Activated T-cell treated with anti-CD3 and anti-CD28 coated beads for 48 hours (primary cell): ENCODE results near the gene NBEA.

Source experiments
- DNase-seq: peaks from one replicate; pipeline ENCODE4 v3.0.0-alpha.2; 2020; ENCODE audit warnings: low read depth

Gene NBEA

DNA sequence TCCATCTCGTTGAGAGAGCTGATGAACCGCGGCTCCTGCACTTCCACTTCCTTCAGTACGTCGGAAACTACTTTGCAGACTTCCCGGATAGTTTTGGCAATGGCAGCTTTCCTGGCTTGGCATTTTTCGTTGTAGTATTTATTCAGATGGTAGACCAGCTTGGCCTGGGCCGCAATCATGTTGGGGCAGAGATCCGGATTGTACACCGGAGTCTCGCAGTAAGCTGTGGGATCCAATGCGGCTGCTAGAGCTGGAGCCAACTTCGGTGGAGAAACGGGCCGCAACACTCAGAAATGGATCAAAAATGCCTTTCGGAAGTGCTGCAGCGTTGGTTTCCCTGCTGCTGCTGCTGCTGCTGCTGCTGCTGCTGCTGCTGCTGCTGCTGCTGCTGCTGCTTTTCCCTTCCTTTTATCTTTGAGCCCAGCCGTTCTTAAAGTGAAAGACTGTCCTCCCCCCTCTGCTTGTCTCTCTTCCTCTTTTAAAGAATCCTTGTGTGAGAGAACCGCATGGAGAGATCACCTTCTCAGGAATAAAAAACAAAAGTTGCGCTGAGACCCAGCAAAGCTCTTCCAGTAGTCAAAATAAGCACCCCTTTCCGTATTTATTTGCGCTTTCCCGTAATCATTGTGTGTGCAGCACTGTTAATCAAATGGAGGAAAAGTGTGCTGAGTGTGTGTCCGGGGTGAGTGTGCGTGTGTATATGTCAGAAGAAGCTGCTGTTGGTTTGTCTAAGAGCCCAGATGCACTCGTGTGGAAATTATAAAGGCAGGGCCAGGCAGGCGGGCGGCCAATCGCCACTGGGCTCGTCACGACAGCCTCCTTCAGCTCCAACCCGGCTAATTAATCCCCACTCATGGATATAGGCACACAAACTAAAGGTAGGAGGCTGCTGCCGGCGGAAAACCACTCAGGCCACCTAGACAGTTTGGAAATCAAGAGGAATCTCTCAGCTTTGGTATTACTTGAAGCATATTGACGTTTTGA is 534.2 kb downstream of the NBEA start, which contains the start of gene MAB21L1:
Gene MAB21L1, minus strand, starts transcription at position 730 of the 984 bp plus-strand sequence. Its CDS starts 551 bp downstream, at position 179.
- no peak for DNase-seq

- no peak for DNase-seq
These were observed 535.4 kb downstream of the NBEA start for GRCh38 chr13:35477386-35477946.

DNA sequence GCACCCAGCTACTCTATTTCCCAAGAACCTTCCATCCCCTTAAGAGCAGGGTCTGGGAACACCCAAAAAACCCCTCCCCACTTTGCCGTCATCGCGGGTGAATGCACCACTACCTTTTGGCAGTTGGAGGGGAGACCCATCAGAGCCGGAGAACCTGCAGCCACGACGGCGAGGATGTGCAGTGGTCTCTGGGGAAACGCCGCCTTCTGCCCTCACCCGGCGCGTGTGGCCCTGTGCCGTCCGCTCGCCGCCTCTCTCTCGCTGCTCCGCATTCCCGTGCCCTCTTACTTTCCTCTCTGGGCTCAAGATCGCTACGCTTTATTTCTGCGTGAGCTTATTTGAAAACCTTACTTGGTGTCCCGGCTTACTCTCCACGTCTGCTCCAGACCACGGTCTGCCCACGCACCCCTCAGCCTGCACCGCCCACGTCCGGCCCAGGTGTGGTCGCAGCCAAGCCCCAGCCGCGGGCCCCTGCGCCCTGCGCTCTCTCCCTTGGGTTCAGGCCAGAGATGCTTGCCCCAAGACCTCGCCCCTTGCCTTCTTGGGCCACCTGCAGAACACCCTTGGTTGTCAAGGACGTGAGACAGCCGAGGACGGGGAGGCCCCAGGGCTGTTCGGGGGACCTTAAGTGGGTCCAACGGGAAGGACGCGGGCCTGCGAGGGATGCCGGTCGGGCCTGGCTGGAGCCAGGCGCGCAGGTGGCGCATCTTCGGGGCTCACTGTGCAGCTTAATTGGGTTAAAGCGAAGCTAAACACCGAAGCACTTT is 536.4 kb downstream of the NBEA start:
- DNase-seq = no peak

DNA sequence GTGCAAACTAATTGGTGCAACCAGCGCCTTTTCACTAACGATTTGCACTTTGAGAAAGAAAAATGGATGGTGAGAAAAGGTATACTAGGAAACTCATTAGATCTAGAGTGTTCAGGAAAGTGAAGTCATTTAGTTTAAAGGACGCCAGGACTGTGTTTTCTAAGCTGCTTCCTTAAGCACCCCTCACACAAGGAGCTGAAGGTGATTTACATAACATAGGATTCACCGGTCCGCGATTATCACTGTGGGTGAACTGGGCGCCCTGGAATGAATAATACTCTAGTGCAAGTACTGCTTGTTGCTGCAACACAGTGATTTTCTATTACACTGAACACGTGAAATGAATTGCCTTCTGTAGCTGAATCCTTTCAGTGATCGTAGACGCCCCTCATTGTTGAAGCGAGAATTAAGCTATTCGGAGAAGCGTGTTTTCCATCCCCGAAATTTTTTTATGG is 537.0 kb downstream of the NBEA start:
- no peak for DNase-seq

DNA sequence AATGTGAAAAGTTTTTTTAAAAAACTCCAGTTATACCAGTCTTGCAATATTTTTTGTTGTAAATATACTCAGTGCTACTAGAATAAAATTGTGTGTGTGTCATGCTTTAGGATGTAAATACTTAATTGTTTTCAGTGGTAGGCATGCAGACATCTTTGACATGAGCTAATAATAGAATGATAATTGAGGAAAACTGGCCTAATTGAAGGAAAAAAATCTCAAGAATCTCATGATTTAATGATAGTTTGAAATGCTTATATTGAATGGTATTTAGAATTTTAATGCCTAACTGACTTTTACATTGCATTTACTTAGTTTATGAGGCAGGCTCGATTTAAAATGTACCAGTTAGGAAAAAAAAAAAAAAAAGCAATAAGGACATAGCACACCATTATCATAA is 537.6 kb downstream of the NBEA start:
- DNase-seq = no peak

GRCh38 chr13:35480346-35480745 is 538.3 kb downstream of the NBEA start:
- no peak for DNase-seq

- DNase-seq = no peak
These were observed 539.7 kb downstream of the NBEA start for GRCh38 chr13:35481777-35482176.

- no peak for DNase-seq
These were observed 540.5 kb downstream of the NBEA start for GRCh38 chr13:35482527-35482926.

DNA sequence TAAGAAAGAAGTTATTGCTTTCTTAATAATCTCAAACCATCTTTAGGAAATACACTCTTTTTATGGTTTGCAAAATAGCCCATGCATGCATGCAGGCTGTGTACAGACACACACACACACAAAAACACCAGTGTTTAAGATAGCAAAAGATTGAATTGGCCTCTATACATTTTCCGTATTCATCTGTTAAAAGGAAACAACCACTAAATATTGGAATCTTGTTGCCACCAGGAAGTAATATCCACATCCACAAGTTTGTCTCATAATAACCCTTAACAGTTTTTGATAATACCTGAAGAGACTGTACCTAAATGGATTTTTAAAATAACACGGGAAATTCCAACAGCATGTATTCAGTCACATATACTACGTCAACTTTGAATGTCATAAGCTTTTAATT is 541.7 kb downstream of the NBEA start:
- DNase-seq = no peak

- DNase-seq = no peak
These were observed 542.3 kb downstream of the NBEA start for GRCh38 chr13:35484384-35484783.

DNA sequence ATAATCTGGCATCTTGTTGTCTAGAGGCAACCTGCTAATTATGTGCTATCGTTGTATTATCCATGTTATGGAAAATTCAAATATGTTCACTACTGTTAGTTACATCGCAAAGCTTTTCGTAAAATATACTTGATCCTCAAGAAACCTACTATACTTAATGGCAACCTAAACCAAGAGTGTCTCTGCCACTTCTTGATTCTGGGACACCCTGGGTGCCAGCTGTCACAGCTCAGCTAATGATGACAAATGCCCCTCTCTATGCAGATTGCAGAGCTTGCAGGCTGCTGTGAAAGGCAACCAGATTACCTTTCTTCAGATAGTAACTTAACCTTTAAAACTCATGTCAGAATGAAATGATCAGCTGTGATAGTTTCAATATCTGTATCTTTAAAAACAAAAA is 543.4 kb downstream of the NBEA start:
- DNase-seq = no peak

DNA sequence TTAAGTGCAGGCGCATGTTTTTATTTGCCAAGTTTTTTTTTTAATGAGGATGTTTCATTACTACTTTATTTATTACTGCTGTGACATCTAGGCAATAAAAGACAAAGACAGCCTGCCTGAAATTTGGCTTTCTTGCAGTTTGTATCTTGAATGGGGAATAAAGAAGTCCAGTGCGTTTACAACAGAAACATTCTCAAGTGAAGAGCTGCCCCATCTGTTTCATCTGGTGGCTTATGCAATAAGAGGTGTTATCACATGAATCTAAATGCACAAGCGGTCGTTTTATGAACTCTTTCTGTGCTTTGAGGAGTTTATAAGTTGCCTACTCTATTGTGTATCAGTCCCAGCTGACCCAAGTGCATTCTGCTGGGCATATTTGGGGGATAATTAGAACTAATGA is 547.0 kb downstream of the NBEA start:
- no peak for DNase-seq

GRCh38 chr13:35496006-35496405 is 553.9 kb downstream of the NBEA start:
- no peak for DNase-seq

DNA sequence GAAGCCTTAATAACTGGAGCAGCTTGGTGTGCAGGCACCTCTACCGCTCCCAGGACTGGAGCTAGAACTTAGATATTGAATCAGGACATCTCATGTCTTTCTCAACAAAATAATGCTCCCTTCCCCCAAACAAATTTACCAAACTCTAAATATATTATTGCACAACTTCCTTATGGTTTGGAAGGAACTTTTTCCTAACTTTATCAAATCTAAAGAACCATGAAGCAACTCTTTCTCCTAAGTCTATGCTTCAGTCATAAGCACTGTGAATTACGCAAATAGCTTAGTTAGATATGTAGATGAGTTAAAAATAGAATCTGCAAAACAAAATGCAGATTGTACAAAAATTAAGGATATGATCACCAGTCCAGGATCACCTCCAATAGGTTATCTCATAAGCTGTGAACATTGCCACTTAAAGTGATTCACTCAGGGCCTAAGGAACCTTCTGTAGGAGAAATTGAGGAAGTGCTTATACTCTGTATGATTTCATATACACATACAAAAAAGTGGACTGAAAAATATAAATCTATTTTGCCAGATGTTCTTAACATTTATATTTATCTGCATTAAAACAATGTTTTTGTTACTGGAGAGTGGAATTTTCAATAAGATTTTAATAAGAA is 554.8 kb downstream of the NBEA start:
- no peak for DNase-seq

GRCh38 chr13:35498231-35498630 is 556.2 kb downstream of the NBEA start:
- no peak for DNase-seq

DNA sequence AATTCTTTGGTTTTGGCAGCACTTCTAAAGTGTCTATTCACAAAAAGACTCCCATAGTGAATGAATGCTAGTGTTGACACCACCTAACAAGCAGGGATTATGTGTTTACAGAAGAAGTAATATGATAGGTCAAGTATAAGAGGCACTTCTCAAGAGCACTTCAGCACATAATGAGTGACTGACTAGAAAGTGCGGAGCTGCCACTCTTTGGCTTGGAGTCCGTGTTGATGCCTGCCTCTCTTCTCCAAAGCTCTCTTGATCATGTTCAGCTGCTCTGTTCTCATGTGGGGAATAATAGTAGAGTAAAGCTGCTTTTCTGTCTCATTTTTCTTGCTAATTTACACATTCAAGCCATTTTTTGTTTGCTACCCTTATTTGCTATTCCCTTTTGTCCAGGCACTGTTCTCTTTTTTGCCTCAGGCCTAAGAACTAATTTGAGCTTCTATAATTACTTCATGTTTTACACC is 557.2 kb downstream of the NBEA start:
- DNase-seq = no peak

DNA sequence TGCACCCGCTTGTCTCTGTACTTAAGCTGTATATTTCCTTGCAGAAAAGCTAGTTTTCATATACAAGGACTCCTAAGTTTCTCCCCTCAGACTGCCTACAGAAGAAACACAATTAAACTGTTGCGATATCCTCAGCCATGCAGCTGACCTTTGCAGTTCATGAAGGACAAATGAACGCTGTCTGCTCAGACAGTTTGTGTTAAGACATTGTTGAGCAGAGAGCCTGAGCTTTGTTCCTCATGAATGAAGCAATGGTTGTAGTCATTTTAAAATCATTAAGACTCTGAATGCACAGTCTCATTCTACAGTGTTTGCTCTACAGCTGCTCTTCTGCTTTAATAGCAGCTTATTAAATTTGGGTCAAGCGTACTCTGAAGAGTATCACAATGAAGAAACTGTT is 557.6 kb downstream of the NBEA start:
- no peak for DNase-seq

GRCh38 chr13:35500144-35500543 is 558.1 kb downstream of the NBEA start:
- no peak for DNase-seq

- DNase-seq = no peak
These were observed 559.7 kb downstream of the NBEA start for GRCh38 chr13:35501661-35502235.

GRCh38 chr13:35502456-35502855 is 560.4 kb downstream of the NBEA start:
- DNase-seq = no peak

- DNase-seq = no peak
These were observed 570.3 kb downstream of the NBEA start for GRCh38 chr13:35512271-35512920.
